GM21526 (cell line): ENCODE data around the gene ADGRE2.
"Not testable (repeated sequence)": the region's sequence is repeated elsewhere in the genome, so short reads cannot be mapped to it uniquely, and the experiment has no call there.

ENCODE experiments used
- ATAC-seq: cut with Tn5 transposase; IDR thresholded peaks from one replicate; pipeline ENCODE4 v1.9.1; 2021; ENCODE audit warnings: moderate library complexity; ENCODE audit not compliant: unreplicated experiment, low FRiP score

Gene ADGRE2

DNA sequence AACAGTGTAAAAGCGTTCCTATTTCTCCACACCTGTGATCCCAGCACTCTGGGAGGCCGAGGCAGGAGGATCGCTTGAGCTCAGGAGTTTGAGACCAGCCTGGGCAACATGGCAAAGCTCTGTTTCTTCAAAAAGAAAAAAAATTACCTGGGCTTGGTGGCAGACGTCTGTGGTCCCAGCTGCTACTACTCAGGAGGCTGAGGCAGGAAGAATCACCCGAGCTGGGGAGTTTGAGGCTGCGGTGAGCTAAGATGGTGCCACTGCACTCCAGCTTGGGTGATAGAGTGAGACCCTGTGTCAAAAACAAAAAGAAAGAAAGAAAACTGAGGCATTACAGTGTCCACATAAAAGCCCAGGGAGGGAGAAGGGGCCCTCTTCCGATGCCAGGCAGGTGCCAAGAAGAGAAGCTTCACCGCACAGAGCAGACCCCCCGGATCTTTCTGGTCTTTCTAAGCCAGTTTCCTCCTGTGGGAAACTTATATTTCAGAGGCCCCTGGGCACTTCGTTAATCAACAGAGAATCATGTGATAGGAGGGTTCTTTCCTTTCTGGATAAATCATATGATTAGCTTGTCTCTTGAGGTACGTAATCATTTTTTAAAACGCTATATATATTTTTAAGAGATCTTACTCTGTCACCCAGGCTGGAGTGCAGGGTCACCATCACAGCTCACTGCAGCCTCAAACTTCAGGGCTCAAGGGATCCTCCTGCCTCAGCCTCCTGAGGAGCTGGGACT, at the start of gene ADGRE2:
Gene ADGRE2 (minus strand): TSS at position 451 of the 736 bp plus-strand sequence. CDS start 1,804 bp downstream, outside the sequence.
- not testable (repeated sequence) for ATAC-seq

DNA sequence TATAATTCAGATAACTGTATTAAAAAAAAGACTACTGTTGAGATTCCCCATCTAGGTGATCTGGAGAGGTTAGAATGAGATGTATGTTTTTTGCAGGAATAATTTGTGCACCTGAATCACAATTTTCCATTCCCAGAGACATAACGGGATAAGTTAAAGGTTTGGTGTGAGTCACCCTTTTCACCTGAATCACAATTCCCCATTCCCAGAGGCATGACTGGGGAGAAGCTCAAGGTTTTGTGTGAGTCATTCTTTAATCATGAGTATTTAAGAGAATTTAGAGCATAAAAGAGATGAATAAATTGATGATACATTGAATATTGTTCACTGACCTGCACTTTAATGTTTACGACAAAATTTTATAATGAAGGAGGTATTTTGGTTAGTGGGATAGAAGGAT, 47.6 kb upstream of the ADGRE2 start:
- ATAC-seq, result no peak

DNA sequence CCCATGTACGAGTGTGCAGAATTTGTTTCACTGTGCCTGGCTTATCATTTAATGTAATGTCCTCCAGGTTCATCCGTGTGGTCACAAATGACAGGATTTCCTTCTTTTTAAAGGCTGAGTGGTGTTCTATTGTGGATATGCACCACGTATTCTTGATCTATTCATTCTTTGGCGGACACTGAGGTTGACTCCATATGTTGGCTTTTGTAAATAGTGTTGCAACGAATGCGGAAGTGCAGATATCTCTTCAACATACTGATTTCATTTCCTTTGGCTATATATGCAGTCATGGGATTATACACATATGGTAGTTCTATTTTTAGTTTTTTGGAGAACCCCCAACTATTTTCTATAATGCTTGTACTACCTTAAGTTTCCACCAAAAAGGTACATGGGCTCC, 43.6 kb upstream of the ADGRE2 start:
- no peak for ATAC-seq

DNA sequence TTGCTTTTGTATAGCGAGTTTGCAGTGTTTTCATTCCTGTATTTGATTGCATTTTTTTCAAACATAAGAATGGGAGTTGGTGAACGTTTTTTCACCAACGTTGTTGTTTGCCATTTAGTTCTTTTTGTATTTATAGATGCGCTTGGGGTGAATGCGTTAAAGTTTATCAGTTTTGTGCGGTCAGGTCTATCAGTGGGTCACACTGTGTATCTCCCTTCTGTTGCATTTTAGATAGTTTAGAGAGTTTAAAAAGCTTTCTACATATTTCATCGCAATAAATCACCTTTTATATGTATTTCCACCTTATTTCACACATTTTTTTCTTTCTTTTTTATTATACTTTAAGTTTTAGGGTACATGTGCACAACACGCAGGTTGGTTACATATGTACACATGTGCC, 40.2 kb upstream of the ADGRE2 start:
- ATAC-seq, result no peak

DNA sequence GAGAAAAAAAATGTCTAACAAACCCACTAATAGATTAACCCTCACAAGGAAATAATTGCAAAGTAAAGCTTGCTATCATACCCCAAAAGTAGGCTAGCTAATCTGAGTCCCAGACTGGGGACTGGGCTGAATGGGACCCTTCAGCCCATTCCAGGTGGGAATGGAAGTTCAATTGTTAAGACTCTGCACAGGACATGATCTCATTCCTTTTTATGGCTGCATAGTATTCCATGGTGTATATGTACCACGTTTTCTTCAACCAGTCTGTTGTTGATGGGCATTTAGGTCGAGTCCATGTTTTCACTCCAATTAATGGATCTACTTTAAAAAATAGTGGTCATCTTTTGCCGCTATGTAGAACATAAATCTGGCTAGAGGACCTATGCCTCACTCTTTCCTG, 38.7 kb upstream of the ADGRE2 start:
- ATAC-seq, result no peak

DNA sequence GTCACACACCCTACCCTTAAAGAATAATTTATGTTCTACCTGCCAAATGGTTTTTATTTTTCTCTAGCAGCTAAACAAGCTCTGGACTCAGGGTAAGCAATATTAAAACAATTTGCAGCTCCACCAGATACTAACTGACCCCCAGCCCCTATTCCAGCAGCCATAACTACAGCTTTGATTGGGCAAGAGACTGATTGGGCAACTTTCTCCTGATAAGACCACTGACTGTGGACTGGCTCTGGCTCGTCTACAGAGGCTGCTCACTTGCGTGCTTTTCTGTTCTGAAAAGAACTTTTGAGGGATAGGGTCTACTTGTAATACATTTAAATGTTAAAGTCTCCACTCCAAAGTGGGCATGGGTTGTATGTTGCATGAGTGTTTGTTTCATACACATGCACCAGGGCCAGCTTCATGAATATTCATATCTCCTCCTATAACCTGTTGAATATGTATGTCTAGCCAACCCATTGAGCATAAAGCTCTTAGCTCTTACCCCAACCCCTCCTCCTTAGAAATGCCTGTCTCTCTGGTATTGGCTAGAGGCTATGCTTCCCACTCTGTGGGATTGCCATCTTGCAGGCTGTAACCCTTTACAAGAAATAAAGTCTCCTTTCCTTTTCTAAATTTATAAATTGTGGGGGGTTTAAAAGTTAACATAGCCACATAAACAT, 36.8 kb upstream of the ADGRE2 start:
- ATAC-seq, result no peak

DNA sequence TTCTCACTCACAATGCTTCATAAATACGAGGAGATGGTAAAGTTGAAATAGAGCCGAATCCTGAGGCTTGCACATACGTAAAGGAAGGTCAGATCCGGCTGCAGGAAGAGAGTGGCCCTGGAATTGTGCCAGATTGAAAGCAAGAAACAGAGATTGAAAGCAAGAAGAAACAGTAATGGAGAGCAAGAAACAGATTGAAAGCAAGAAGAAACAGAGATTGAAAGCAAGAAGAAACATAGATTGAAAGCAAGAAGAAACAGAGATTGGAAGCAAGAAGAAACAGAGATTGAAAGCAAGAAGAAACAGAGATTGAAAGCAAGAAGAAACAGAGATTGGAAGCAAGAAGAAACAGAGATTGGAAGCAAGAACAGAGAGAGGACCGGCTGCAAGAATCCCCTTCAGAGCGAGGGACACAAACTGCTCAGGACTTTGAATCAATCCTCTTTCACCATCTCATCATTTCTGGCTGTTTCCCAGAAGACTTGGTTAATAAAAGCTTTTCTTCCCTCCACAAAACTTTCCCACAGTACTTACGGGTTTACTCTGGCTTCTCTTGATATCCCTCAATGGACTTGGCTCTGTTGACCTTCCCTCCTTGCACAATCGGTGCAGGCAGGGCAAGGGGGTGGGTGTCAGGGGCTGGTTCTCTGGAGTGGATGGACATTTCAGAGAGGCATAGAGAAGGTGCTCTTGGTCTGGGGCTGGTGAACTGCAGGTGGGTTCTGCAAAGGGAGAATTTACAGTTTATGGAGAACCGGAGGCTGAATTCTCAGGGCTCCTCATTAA, 31.1 kb upstream of the ADGRE2 start:
- no peak for ATAC-seq

DNA sequence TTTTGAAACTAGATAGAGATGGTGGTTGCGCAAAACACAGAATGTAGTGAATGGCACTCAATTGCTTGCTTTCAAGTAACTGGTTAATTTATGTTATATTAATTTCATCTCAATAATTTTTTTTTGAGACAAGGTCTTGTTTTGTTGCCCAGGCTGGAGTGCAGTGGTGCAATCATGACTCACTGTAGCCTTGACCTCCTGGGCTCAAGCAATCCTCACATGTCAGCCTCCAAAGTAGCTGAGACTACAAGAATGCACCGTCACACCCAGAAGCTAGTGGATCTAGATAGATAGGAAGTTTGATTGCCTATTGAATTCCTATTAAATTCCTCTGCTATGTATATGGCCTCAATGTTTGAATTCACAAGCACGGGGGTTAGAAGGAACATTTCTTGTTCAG, 26.4 kb upstream of the ADGRE2 start:
- no peak for ATAC-seq

DNA sequence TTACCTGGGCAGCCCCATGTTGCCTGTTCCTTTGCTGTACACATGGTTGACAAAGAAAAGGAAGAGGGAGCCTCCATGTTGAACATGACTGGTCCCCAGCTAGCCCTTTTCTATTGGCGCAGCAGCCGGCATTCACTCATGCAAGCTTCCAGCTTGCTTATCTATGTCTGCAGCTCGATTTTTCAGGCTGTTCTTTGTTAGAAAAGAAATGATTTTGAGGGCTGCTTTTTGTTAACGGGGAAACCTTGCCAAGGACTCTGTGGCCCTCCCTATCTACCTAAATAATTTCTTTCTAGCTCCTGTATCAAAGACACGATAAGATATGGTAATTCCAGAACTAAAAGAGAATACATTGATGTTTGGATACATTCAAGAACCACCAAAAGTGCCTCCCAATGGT, 20.4 kb upstream of the ADGRE2 start:
- no peak for ATAC-seq

DNA sequence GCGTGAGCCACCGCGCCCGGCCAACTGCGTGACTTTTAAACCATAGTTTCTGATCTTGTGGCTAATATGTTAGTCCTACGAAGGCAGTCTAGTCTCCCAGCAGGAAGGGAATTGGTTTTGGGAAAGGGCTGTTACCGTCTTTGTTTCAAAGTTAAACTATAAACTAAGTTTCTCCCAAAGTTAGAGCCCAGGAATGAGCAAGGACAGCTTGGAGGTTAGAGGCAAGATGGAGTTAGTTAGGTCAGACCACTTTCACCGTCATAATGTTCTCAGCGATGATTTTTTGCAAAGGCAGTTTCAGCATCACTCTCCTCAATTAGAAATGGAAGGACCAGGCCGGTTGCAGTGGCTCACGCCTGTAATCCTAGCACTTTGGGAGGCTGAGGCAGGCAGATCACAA, 17.7 kb upstream of the ADGRE2 start:
- ATAC-seq, result no peak

DNA sequence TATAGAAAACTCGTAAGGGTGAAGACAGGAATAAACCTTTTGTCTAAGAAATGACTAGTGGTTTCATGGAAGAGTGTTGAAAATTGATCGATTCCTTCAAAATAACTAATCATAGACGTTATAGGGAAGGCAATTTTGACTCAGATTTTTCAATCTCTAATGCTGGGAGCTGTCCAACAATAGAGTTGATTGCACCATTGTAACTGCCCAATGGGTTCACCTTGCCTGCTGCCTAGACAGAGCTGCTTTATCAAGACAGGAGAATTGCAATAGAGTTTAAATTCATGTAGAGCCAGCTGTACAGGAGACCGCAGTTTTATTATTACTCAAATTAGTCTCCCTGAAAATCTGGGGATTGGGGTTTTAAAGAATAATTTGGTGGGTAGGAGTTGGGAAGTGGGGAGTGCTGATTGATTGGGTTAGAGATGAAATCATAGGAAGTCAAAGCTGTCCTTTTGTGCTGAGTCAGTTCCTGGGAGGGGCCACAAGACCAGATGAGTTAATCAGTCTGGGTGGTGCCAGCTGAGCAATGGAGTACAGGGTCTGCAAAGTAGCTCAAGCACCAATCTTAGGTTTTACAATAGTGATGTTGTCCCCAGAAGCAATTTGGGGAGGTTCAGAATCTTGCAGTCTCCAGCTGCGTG, 16.8 kb upstream of the ADGRE2 start:
- ATAC-seq, result no peak

DNA sequence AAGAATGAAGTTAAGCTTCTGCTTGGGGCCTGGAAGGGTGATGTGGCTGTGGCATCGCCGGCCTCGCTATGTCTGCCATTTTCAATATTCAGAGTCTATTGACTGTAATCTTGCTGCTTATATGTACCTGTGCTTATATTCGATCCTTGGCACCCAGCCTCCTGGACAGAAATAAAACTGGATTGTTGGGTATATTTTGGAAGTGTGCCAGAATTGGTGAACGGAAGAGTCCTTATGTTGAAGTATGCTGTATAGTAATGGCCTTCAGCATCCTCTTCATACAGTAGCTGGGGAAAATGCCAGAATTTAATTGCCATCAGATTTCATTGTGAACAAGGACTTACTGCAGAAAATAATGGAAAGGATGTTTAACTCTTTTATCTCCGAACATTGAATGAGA, 13.9 kb upstream of the ADGRE2 start:
- not testable (repeated sequence) for ATAC-seq

DNA sequence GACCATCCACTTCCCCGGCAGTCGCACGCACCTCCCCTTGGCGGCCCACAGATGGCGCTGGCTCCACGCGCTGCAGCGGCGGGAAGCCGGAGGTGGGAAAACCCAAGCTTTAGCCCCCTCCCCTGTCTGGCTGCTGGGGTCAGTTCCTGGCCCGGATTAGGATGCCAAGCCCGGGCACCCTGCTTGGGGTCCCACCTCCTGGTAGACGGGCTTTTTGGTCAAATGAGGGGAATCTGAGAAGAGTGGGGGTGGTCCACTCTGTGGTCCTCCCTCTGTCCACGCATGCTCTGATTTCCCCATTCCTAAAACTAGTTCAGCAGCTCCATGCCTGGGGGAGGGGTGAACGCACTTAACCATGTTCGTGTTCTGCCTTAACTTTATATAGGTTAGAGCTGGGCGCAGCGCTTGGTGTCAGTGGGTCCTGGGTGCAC, 8.1 kb upstream of the ADGRE2 start:
- ATAC-seq, result no peak

DNA sequence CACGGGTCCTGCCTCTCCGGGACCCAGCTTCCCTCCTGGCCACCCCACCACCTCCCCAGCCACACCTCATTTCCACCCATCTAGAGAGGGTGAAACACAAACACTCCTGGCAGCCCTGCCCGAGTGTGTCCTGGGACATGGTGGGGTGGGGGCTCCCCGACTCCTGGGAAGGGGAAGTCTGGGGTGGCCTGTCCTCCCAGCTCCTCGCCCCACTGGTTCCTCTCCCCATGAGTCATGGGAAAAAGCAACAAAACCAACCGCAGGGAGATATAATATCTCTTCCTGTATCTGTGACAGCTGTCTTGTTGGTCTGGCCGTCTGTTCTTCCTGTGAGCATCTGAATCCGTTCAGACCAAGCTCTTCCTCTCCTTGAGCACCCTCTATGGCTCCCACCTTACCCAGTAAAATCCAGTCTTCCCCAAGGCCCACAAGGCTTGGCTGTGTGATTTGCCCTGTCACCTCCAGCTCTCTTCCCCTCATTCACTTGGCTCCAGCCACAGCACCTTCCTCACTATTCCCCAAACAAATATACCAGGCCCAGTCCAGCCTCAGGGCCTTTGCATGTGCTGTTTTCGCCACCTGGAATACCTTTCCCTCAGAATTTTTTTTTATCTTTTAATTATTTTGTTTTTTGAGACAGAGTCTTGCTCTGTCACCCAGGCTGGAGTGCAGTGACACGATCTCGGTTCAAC, 6.9 kb upstream of the ADGRE2 start:
- not testable (repeated sequence) for ATAC-seq

DNA sequence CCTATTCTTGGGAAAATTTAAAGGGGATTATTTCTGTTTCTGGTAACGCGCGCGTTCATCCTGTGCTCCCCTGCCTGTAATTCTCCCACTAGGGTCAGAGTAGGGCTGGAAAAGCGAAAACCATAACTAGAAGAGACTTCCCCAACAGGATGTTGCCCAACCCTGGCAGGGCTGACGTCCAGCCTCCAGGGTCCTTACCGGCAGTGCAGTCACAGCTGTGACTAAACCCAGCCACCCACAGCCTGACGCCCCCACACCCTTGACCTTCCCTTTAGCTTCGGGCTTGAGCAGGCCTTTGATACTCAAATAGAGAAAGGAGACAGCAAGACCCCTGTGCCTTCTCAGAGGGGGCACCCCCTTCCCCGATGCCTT, 6.4 kb upstream of the ADGRE2 start:
- ATAC-seq, result not testable (repeated sequence)

DNA sequence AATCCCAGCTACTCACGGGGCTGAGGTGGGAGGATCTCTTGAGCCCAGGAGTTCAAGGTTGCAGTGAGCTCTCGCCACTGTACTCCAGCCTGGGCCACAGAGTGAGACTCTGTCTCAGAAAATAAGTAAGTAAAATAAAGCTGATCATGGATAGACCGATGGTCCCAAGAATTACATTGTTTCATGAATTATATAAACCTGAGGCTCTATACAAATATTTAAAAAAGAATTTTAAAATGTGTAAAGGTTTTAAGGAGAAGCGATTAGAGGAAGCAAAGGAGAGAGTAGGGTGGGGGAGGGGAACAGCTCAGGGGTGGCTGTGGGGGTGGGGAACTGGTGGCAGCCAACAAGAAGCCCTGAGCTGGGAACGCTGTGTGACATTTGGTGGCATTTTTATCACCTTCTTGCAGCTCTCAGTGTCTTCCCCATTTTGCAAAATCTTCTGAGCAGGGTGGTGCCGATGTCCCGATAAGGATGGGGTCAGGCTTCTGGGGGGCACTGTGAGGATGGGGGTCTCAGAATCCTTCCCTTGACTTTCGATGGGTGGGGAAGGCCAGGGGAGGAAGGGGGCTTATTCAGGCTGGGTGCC, 5.1 kb upstream of the ADGRE2 start:
- not testable (repeated sequence) for ATAC-seq

DNA sequence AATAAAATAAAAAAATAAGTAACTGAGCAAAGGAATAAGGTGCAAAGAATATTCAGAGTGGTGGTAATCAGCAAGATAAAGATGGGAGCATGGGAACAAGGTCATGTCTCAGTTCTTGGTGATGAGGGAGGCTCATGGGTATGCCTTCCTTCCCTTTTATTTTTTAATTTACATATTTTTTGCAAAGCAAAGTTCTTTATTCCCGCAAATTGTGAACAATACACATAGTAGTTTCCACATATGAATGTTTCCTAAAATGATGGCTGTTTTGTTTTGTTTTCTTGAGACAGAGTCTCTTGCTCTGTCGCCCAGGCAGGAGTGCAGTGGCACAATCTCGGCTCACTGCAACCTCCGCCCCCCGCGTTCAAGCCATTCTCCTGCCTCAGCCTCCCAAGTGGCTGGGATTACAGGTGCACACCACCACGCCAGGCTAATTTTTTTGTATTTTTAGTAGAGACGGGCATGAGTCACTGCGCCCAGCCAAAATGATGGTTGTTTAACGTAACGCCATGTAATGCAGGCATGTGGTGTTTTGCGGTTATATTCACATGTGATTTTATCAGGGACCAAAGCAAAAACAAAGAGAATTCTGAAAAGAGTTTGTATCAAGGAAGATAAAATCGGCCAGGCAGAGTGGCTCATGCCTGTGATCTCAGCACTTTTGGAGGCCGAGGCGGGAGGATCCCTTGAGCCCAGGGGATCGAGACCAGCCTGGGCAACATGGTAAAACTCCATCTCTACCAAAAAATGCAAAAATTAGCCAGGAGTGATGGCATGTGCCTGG, 4.5 kb upstream of the ADGRE2 start:
- no peak for ATAC-seq

DNA sequence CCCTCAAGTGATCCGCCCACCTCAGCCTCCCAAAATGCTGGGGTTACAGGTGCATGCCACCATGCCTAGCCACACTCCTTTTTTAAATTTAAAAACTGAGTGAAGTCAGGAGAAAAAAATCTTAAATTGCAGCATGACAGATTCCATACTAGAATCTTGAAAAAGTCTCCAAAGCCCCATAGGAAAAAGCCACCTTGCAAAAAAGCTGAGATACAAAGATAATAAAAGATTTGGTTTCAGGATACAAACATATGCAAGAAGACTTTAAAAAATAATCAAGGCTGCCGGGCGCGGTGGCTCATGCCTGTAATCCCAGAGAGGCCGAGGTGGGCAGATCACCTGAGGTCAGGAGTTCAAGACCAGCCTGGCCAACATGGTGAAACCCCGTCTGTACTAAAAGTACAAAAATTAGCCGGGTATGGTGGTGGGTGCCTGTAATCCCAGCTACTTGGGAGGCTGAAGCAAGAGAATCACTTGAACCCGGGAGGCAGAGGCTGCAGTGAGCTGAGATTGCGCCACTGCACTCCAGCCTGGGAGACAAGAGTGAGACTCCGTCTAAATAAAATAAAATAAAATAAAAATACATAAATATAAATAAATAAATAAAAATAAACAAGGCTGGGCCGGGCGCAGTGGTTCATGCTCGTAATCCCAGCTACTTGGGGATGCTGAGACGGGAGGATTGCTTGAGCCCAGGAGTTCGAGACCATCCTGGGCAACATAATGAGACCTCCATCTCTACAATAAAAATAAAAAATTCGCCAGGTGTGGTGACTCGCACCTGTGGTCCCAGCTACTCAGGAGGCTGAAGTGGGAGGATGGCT, 3.6 kb upstream of the ADGRE2 start:
- not testable (repeated sequence) for ATAC-seq
